DOHH2 (cell line): Measurements from ENCODE around the gene TDRD10.

Experiments
- EZH2phosphoT487 ChIP-seq: fragments of 200-600 bp; sonication (generic); IDR thresholded peaks from 2 replicates; pipeline ENCODE4 v1.6.1; 2017; ENCODE audit warnings: borderline replicate concordance, mild to moderate bottlenecking, antibody characterized with exemption, low read length, moderate library complexity, mixed read lengths
- TF ChIP-seq, protein P1 (sequence below): fragments of 200-600 bp; sonication (generic); IDR thresholded peaks from one replicate; pipeline ENCODE4 v1.5.1; 2014; ENCODE audit warnings: antibody characterized with exemption, mild to moderate bottlenecking, low read depth, low read length; ENCODE audit not compliant: poor library complexity, severe bottlenecking

GRCh38 chr1:154490317-154490716 is 11.7 kb upstream of the TDRD10 start:
- TF ChIP-seq, protein P1, sequence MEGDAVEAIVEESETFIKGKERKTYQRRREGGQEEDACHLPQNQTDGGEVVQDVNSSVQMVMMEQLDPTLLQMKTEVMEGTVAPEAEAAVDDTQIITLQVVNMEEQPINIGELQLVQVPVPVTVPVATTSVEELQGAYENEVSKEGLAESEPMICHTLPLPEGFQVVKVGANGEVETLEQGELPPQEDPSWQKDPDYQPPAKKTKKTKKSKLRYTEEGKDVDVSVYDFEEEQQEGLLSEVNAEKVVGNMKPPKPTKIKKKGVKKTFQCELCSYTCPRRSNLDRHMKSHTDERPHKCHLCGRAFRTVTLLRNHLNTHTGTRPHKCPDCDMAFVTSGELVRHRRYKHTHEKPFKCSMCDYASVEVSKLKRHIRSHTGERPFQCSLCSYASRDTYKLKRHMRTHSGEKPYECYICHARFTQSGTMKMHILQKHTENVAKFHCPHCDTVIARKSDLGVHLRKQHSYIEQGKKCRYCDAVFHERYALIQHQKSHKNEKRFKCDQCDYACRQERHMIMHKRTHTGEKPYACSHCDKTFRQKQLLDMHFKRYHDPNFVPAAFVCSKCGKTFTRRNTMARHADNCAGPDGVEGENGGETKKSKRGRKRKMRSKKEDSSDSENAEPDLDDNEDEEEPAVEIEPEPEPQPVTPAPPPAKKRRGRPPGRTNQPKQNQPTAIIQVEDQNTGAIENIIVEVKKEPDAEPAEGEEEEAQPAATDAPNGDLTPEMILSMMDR, result no peak
- TF ChIP-seq EZH2phosphoT487, result no peak
